Heart right ventricle (tissue), 16 donors: ENCODE results near the gene ZNF718. TPM values are rescaled to one million over a fixed set of nuclear protein-coding genes. Genes with fewer than 3 reads are reported as not detected.
"Not testable (repeated sequence)": the region's sequence is repeated elsewhere in the genome, so short reads cannot be mapped to it uniquely, and the experiment has no call there.

ENCODE experiments used
- ATAC-seq, 8 donors: fragments of 200-7000 bp; cut with Tn5 transposase; one replicate each; pipeline ENCODE4 v1.9.1; 2020; ENCODE audit warnings: mild to moderate bottlenecking in 8 of 8, moderate library complexity in 8 of 8, moderate number of reproducible peaks in 1 of 8
- DNase-seq, 2 donors: peaks; one replicate each; pipeline ENCODE4 v3.0.0-alpha.2; 2020
- H3K27ac ChIP-seq, 10 donors: fragments of 200-600 bp; sonication (generic) in 2 of 10; one replicate each; pipeline versions ENCODE4 v1.5.0 to v1.8.0; 2020 to 2022; ENCODE audit warnings: mild to moderate bottlenecking in 3 of 10
- H3K27me3 ChIP-seq, 7 donors: fragments of 200-600 bp; one replicate each; pipeline ENCODE4 v1.8.0; 2021 to 2022; ENCODE audit warnings: mild to moderate bottlenecking in 2 of 7
- H3K36me3 ChIP-seq, 9 donors: fragments of 200-600 bp; sonication (generic) in 1 of 9; one replicate each; pipeline versions ENCODE4 v1.5.0 to v1.8.0; 2020 to 2022; ENCODE audit warnings: mild to moderate bottlenecking in 2 of 9
- H3K4me1 ChIP-seq, 9 donors: fragments of 200-600 bp; sonication (generic) in 1 of 9; one replicate each; pipeline versions ENCODE4 v1.5.0 to v1.8.0; 2020 to 2022; ENCODE audit warnings: mild to moderate bottlenecking in 4 of 9
- H3K4me3 ChIP-seq, 10 donors: fragments of 200-600 bp; sonication (generic) in 2 of 10; one replicate each; pipeline versions ENCODE4 v1.5.0 to v1.8.0; 2020 to 2022; ENCODE audit warnings: mild to moderate bottlenecking in 7 of 10, moderate library complexity in 2 of 10
- H3K9me3 ChIP-seq, 11 donors: fragments of 200-600 bp in 10 of 11; sonication (generic) in 2 of 11; one replicate each; pipeline versions ENCODE4 v1.5.0 to v1.8.0; 2013 to 2022; ENCODE audit warnings: mild to moderate bottlenecking in 2 of 11, control low read depth in 1 of 11, moderate library complexity in 1 of 11
- CTCF ChIP-seq, 9 donors: fragments of 200-600 bp; sonication (generic) in 2 of 9; IDR thresholded peaks; one replicate each; pipeline versions ENCODE4 v1.5.0 to v1.8.0; 2021 to 2022; ENCODE audit warnings: antibody characterized with exemption in 9 of 9, mild to moderate bottlenecking in 5 of 9, moderate library complexity in 1 of 9
- WGBS, 2 donors: extraction: QIAGEN DNeasy Blood & Tissue Kit; methylation state at CpG; one replicate each; pipeline ENCODE4 v1.1.7; 2013; ENCODE audit warnings: inconsistent platforms in 1 of 2; 5-methylcytosine and 5-hydroxymethylcytosine counted together
- intact Hi-C, 10 donors: fragments of 100-400 bp; cut with DNase I; formaldehyde crosslinking; loops; one replicate each; pipeline versions ENCODE4 v1.11.1 to v1.14.2; 2022
- polyA plus RNA-seq, 2 donors: library from polyadenylated mRNA; stranded (reverse); fragments of 200-250 nt; gene quantifications; one replicate each; pipeline ENCODE4 v1.2.3, GENCODE V29; 2013
- total RNA-seq, 10 donors: library from RNA; stranded (reverse); fragmentation: NEBNext Ultra II Directional in 3 of 10; extraction: Animal tissue kit (Norgen Biotek cat#: 25700) in 3 of 10; gene quantifications; one replicate each; pipeline versions ENCODE4 v1.2.1 to v1.2.4, GENCODE V29; 2021 to 2023
- donor health status: Arrhythmogenic right ventricular cardiomyopathy.
- donor health status: ischemic (EF 13 %, LVEDD 7.1; RV severe dilation, severe dysfunction).
- donor health status: healthy with polysubstance abuse.
- donor health status: DM: no; HTN: yes; CAD: no.
- donor health status: DM: no; HTN: no; CAD: no.
- donor health status: ischemic (EF 25% LVEDD 6.9; RV normal size, moderate dysfunction).
- donor health status: ischemic (EF 25% LVEDD 5.7; RV mildly dilated, moderate dysfunction).
- donor health status: healthy.
- donor health status: DM: yes; HTN: yes; CAD: no.
- donor health status: Ischemic cardiomyopathy.
- donor health status: ischemic (EF 35%, LVEDD 5.7; RV mildly dilated, moderate dysfunction).
- donor health status: nonischemic (EF 11% LVEDD 7.7; RV severe dilation, severe dysfunction).
- donor health status: DM: yes; HTN: yes; CAD: no.
- donor health status: PGD.
- donor health status: ischemic (EF 29% LVEDD 5.4; RV normal size, mild dysfunction).
- donor health status: nonischemic (EF 23%, LVEDD 6.1; RV moderate dilation, normal function).

ZNF718 gene
- total and polyA plus RNA-seq, 12 donors, result 1.1 to 4.7 (median 2.9) TPM

DNA sequence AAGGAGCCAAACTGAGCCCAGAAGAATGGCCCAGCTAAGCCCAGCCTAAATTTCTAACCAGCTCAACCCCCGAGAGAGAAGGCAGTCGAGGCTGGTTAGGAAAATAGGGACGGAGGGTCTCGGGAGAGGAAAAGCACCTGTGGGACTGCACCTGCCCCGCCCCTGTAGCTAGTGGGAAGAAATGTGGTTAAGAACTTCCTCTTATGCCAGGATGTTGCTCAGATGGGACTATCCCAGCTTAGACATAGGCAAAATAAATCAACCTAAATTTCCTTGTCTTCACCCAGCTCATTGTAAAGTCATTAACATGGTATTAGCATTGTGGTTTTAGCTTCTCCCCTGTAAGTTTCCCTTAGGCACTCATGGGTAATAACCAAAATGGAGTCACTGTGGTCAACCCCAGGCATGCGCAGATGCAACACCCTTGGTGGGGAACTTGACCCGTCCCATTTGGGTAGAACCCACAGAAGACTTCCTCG is 86.8 kb downstream of the ZNF718 start:
- no peak for TF ChIP-seq CTCF (IDR thresholded peaks at IDR 0.05)
- Histone ChIP-seq H3K27me3 (peaks cover 0 to 6% (median 0%) of the 10 kb centered on the region in 7 donors), H3K4me3 (no peak overlapping the region), H3K27ac (no peak overlapping the region), H3K9me3 (peaks cover 0 to 94% (median 0%) of the 10 kb centered on the region in 11 donors), H3K4me1 (peaks cover 0 to 14% (median 7%) of the 10 kb centered on the region in 9 donors), H3K36me3 (no peaks in the 10 kb centered on the region)
- DNase-seq, result no peak
- WGBS, 2 donors, result 89 to 91% methylated on average over 8 of the region's 8 CpGs
- no peak for ATAC-seq
- intact Hi-C loops, result no loop called here

DNA sequence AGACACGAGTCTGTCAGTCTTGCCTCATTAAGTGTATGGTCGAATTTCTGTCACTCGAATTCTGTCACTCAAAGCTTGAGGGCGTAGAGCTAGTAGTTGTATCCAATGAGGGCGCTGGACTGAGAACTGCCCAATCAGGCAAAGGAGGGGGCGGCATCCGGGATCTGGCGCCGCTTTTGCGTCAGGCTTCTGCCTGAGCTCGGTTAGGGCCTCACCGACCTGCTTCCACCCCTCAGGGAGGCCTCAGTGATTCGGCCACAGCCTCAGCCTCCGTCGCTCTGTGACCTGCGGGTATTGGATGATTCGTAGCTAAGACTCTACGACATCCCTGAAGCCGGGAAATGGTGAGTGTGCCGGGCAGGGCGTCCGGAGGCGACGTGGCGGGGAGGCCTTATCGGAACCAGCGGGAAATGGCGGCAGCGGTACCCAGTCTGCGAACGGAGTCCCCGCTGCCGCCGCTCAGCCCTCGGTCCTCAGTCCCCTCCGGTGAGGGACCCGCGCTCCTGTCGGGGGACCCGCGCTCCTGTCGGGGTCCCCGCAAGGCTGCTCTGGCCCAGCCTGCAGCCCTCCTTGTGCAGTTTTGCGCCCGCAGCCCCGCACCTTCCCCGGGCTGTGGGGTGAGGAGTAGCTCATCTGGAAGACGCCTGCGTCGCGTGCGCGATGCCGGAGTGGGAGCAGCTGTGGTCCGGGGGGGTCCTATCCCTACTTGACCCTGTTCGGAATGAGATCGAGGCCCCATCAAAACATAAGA is 88.3 kb downstream of the ZNF718 start:
- Histone ChIP-seq H3K4me3 (peak overlapping the region; percentile 59 to 92 (median 71)), H3K27ac (peak overlapping the region in 9 of 10 donors; percentile 51 to 84 (median 72)), H3K36me3 (no peaks in the 10 kb centered on the region), H3K27me3 (peaks cover 0 to 6% (median 0%) of the 10 kb centered on the region in 7 donors), H3K9me3 (peaks cover 0 to 88% (median 0%) of the 10 kb centered on the region in 11 donors), H3K4me1 (peaks cover 0 to 14% (median 7%) of the 10 kb centered on the region in 9 donors)
- no peak for TF ChIP-seq CTCF (IDR thresholded peaks at IDR 0.05)
- 1 to 4% methylated on average over 57 of the region's 57 CpGs for WGBS, 2 donors
- intact Hi-C loops, result no loop called here
- ATAC-seq (peak; percentile 98 to 100 (median 99)), DNase-seq (peak; percentile 77 to 89)

DNA sequence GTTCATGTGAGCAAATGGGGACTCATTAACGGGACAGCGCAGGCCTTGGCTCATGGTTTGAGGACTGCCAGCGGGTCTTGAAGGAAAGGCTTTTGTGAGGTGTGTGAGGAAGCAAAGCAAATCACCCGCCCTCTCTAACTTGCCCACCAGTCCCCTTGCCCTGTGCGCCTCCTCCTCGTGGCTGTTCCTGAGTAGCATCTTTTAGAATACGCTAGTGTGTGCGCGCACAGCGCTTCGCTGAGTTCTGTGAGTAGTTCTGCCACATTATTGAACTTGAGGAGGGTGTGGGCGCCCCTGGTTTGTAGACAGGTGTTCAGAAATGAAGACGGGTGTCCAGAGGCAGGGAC is 88.9 kb downstream of the ZNF718 start:
- Histone ChIP-seq H3K9me3 (peaks cover 0 to 84% (median 0%) of the 10 kb centered on the region in 11 donors), H3K27ac (peak overlapping the region in 3 of 10 donors; percentile 75 to 84 (median 76)), H3K4me1 (peaks cover 0 to 14% (median 7%) of the 10 kb centered on the region in 9 donors), H3K4me3 (peak overlapping the region; percentile 59 to 92 (median 71))
- intact Hi-C loops, H3K27me3 ChIP-seq, DNase-seq, H3K36me3 ChIP-seq: not testable (repeated sequence)
- peak in 5 of 8 donors; percentile 5 to 23 (median 10) for ATAC-seq
- WGBS, 2 donors, result 14 to 16% methylated on average over 13 of the region's 13 CpGs

Other genes with a start within 250 kb of the ZNF718 start
- 10 to 100 TPM in 3 of 10 donors, 1 to 10 TPM in 7; 5.1 to 20.7 (median 8.4) TPM for gene ZNF595, start 71.2 kb upstream of the ZNF718 start, total RNA-seq
- gene ZNF595, start 71.2 kb upstream of the ZNF718 start, polyA plus RNA-seq, result 1 to 10 TPM; 2.3 to 7.8 TPM
- gene ZNF732, start 181.0 kb downstream of the ZNF718 start, total RNA-seq, result under 1 TPM in 2 of 10 donors, not detected in 8; 0.12 to 0.19 TPM
- gene ZNF732, start 181.0 kb downstream of the ZNF718 start, polyA plus RNA-seq, result under 1 TPM in 1 of 2 donors, not detected in 1; 0.15 TPM
- gene ZNF141, start 213.3 kb downstream of the ZNF718 start, total RNA-seq, result 10 to 100 TPM in 2 of 10 donors, 1 to 10 TPM in 8; 6.3 to 10.8 (median 7.8) TPM
- gene ZNF141, start 213.3 kb downstream of the ZNF718 start, polyA plus RNA-seq, result 1 to 10 TPM; 1.5 to 7.5 TPM